Amniotic stem cell (primary cell): ENCODE measurements around the gene SLC38A6.

Experiments used
- DNase-seq: peaks from one replicate; lab custom pipeline; 2025; lab: John Stamatoyannopoulos, UW

SLC38A6 gene

DNA sequence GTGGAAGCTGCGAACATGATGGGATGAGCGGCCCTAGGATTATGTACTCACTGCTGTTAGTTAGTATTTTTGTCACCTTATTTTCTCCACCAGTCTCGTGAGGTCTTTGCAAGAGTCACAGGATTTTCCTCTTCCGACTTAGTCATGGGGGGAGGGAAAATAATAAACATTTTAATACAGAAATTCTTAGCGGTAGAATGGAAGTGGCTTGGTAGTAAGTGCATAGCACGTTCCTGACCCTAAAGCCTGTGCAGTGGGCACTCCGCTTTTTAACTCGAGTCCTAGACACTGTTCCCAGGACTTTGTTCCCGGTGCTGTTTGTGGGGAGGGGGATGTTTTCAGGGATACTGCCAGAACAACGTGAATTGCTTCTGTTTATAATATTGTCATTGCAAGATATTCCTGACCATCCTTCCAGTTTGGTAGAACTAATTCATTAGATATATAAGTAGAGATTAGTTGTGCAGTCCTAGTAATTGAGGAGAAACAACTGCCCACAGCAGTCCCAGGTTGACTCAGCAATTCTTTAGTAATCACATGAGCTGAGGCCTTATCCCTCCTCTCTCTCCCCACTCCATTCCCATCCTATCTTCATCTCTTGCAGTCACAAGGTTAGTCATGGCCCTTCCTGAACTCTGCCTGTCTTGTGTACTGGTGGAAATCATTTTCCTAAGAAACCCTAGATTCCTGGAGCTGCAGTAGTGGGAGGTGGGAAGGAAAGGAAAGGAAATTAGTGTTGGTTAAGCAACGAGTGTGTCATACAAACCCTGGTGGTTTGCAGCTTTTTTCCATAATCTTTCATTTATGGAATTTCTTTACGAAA is 799 bp downstream of the SLC38A6 start:
- DNase-seq = no peak

DNA sequence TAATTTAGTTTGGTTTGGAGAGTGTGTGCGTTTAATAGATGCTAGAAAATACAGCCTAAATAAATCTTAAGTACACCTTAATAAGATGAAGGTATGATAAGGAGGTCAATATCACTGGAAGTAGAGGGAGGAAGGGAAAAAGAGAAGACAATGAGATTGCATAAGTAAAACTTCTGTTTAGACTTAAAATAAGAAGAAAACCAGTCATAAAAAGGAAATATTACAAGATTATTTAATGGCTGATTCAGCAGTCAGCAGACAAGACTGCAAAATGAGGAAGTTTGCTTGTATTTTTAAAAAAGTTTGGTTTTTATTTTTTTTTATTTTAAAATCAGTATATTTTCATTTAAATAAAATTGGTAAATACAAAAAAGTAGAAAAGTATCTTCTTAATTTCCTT is 3.2 kb downstream of the SLC38A6 start:
- DNase-seq = no peak

- no peak for DNase-seq
Measured at GRCh38 chr14:60986500-60986899, 5.5 kb downstream of the SLC38A6 start.

DNA sequence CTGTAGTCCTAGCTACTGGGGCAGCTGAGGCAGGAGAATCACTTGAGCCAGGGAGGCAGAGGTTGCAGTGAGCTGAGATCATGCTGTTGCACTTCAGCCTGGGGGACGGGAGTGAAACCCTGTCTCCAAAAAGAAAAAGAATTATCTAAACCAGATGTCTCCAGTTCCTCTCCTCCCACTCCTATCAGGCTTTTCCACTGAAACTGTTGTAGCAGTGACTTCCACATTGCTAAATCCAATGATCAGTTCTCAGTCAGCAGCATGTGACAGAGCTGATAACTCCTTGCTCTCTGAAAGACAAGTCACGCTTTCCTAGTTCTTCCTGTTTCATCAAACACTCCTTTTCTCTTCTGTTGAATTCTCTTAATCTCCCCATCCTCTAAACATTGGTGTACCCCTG is 8.6 kb downstream of the SLC38A6 start:
- DNase-seq = no peak

DNA sequence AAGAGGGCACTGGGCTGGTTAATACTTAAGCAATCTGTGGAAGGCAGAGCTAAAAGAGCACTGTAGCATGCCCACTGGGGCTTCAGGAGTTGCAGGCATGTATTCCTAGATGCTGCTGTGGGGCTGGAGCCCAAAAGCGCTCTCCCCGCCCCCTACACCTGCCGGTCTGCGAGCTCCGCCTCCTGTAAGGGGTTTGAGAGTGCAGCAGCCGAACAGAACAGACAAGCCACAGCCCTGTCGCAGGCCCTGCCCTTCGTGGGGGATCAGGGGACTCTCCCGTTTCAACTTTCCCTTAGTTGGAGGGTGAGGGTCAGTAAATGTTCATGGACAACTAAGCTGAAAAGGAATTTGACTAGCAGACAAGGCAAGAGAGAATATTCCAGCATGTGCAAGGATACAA is 17.6 kb downstream of the SLC38A6 start:
- DNase-seq = no peak

DNA sequence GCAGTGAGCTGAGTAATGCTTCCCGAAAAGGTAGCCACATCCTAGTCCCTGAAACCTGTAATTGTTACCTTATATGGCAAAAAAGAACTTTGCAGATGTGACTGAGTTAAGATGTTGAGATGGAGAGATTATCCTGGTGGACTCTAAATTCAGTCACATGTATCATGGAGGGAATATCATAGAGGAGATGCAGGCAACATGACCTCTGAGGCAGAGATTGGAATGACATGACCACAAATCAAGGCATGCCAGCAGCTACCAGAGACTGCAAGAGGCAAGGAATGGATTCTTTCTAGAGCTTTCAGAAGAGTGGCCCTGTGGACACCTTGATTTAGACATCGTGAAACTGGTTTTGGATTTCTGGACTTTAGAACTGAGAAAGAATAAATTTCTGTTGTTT is 18.5 kb downstream of the SLC38A6 start:
- DNase-seq = no peak

- DNase-seq = no peak
Measured at GRCh38 chr14:61003571-61003970, 22.5 kb downstream of the SLC38A6 start.

DNA sequence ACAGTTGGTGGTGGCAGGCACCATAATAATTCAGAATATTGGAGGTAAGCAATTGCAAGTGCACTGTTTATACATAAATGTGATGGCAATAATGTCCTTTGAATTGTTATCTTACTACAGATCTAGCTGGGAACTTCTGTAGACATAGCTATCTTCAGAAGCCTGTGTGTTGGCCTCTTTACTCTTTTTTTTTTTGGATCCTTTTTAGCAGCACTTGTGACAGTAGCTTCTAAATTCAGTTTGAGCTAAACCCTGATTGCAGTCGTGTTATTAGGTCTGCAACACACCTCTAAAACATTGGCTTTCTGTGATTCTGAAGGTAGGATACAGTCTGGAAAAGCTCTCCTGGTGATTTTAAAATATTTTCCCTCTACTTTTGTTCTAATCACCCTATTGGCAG is 38.5 kb downstream of the SLC38A6 start:
- DNase-seq = no peak

GRCh38 chr14:61025251-61026223 is 44.5 kb downstream of the SLC38A6 start:
- DNase-seq = peak; percentile 43

DNA sequence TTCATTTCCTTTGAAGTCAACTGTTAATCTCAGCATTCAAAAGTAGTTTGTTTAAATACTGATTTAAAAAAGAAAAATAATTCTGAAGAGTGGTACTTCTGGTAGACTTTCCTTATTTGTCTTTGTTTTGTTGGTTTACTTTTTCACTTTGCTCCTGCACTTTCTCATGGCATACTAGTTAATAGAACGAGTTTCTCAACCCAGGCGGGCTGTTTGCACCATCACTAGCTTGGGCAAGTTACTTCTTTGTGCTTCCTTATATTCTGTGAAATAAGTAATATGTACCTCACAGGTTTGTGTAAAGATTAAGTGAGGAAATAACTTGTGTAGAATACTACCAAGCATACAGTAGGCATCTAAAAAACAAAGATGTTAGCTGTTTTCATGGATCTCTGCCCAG is 45.5 kb downstream of the SLC38A6 start:
- no peak for DNase-seq

DNA sequence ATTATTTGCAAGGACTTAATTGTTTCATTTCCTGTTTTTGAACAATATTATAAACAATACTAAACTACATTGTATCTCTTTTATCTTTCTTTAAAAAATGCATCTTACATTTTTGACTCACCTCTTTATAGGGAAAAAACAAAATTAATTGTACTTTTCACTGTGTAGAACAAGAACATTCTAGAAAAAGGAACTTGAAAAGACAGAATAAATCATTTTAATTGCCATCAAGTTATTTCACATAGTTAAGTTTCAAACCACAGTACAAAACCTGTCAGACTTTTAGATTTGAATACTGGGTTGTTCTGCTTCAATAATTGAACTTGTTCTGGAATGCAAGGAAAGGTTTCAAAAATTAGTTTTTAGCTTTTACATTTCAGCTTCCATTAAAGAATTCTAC is 50.0 kb downstream of the SLC38A6 start:
- DNase-seq = no peak

DNA sequence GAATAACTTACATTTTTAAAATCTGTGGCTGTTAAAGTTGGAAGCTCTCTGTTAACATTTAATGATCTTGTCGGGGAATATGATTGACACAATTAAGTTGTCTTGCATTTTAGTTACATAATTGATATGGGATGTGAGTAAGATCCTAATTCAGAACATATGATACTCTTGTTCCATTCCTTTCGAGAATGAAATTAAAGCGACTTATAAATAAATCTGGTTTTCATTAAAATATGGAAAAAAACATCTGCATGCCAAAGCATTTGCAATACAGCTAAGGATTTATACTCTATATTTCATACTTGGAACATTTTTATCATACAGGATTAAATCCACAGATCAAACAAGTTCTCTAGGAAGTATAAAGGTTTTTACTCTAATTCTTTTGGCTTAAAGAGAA is 52.0 kb downstream of the SLC38A6 start:
- no peak for DNase-seq

- no peak for DNase-seq
Measured at GRCh38 chr14:61033855-61034254, 52.8 kb downstream of the SLC38A6 start.

DNA sequence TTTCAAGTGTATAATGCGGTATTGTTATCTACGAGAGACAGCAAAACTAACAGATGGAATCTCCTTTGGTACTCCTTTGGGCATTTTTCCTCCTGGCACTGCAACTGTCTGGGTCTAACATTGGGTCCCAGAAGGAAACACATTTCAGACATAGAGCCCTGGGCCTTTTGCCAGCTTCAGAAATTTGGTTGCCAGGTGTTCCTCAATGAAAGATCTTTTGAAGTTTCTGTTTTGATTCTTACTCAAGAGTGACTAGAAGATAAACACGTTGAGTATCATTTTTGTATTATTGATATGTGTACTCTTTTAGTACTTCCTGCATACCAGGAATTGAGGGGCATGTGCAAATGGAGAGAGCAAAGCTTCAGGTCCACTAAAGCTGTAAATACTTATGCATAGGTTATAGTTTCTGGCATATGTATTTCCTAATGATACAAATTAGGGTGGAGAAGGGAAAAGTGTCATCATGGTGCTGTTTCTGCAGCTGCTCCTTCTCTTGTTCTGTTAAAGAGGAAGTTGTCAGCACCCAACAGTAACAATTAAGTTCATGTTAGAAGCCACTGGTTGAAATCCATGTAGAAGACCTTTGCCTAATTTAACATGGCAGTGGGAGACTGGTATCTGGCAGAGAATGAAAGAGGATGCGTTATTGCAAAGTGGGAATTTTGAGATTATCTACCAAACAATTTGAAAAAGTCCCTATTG is 53.5 kb downstream of the SLC38A6 start:
- no peak for DNase-seq

DNA sequence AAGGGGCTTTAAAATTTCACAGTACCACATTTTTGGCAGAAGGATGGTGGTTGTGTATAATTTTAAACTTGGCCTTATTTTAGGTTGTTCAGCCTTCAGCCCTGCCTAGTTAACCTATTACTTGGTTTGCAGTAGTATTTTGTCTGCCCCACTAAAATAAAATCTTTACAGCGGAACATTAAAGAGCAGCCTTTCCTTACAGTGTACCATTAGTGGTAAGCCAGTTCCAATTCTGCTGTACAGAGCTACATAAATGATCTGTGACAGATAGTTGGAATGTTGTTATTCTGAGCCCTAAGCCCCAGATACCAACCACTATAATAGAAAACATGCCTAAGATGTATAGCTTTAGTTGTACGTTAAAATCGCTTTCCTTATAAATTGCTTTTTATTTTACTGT is 56.2 kb downstream of the SLC38A6 start:
- DNase-seq = no peak

DNA sequence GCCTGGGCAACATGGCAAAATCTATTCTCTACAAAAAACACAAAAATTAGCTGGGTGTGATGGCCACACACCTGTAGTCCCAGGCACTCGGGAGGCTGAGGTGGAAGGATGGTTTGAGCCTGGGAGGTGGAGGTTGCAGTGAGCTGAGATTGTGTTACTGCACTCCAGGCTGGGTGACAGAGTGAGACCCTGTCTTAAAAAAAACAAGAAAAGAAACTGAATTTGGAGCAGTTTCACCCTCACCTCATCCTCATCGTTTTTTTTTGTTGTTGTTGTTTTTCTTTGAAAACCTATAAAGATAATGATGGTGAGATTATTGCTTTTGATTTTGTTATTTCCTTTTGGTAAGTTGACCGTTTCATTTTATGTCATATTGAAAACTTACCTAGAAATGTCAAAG is 60.7 kb downstream of the SLC38A6 start:
- no peak for DNase-seq

DNA sequence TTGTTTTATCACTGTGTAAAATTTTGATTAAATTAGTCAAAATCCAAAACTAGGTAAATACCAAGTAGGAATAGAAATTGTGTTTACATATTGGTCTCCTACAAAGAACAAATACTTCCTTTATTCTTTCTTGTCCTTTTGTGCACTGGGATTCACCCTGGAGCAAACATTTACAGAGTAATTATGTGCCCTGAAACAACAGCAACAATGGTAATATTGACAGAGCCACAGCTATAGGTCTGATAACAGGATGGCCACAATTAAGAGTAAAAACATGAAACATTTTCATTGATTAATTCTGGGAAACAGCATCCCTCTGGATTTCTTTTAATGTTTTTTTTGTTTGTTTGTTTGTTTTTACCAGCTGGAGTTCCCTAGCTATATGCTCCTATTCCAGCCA is 61.2 kb downstream of the SLC38A6 start:
- DNase-seq = no peak

DNA sequence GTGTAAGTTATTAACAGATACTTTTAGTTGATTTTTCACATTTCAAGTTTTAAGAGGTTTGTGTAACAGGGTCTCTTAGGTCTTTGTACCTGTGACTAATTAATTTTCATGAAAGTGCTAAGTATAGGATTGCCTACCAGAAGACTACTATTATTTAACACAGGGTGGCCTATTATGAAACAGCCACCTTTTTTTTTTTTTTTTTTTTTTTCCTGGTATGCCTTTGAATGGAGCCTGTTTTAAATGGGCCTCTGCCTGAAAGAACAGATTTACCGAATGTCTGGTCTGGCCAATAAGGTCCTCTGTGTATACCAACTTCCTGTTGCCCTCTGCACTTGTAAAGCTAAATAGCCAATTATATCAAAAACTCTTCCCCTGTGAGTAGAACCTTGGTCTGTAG is 62.5 kb downstream of the SLC38A6 start:
- no peak for DNase-seq

GRCh38 chr14:61047021-61047420 is 66.0 kb downstream of the SLC38A6 start:
- DNase-seq = no peak

DNA sequence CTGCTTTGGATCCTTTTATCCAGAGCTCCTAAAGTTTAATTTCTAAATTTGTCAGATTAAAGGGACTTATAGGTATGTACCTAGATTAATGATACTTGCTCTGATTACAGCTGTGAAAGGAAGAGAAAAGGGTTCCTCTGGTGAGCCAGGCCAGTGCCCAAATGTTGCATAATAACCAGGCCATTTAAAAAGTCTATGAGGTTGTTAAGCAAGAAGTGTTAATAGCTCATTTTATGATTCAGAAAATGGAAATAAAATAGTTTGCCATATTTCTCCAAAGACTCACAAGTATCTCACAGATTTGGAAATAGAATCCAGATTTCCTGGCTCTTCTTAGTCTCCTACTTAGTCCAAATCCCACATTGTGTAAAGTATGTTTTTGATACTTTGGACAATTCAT is 67.6 kb downstream of the SLC38A6 start:
- DNase-seq = no peak

DNA sequence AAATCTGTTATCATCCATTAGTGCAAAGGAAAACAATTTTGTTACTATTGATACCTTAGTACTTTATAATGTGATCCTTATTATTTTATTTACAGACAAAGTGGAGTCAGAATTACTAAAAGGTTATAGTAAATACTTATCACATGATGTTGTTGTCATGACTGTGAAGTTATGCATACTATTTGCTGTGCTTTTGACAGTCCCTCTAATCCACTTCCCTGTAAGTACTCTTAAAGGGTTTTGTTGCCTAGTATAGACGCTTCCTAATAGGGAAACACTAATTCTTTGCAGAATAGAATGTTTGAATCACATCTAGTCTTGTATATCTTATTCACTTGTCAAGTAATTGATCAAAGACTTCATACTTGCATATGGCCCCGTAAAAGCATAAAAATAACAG is 69.4 kb downstream of the SLC38A6 start:
- no peak for DNase-seq

- no peak for DNase-seq
Measured at GRCh38 chr14:61051051-61051450, 70.0 kb downstream of the SLC38A6 start.

- no peak for DNase-seq
Measured at GRCh38 chr14:61051621-61052020, 70.6 kb downstream of the SLC38A6 start.
